GM23248 (cell line): ENCODE results near the gene SMIM23. TPM values are rescaled to one million over a fixed set of nuclear protein-coding genes. Genes with fewer than 3 reads are reported as not detected.

Experiments used
- DNase-seq: peaks from one replicate; pipeline ENCODE4 v3.0.0-alpha.2; 2015
- H2AFZ ChIP-seq: fragments of 200-600 bp; sonication (generic); 2 replicates; pipeline ENCODE4 v1.6.1; 2016; ENCODE audit warnings: antibody characterized with exemption
- H3F3A ChIP-seq: fragments of 200-600 bp; sonication (generic); 2 replicates; pipeline ENCODE4 v1.6.1; 2016; ENCODE audit warnings: mild to moderate bottlenecking, antibody characterized with exemption, mixed run types; ENCODE audit not compliant: insufficient read depth
- H3K27ac ChIP-seq: fragments of 200-600 bp; sonication (generic); 2 replicates; pipeline ENCODE4 v1.5.1; 2016; ENCODE audit warnings: mild to moderate bottlenecking
- H3K27me3 ChIP-seq: fragments of 200-600 bp; sonication (generic); replicated peaks from 2 replicates; pipeline ENCODE4 v1.6.1; 2016; ENCODE audit warnings: mild to moderate bottlenecking; ENCODE audit not compliant: insufficient read depth
- H3K36me3 ChIP-seq: fragments of 200-600 bp; sonication (generic); 2 replicates; pipeline ENCODE4 v1.6.1; 2016; ENCODE audit warnings: low read depth, mild to moderate bottlenecking
- H3K4me1 ChIP-seq: fragments of 200-600 bp; sonication (generic); 2 replicates; pipeline ENCODE4 v1.6.1; 2016; ENCODE audit warnings: mild to moderate bottlenecking; ENCODE audit not compliant: insufficient read depth
- H3K4me2 ChIP-seq: fragments of 200-600 bp; sonication (generic); one replicate; pipeline ENCODE4 v1.6.1; 2016; ENCODE audit warnings: mild to moderate bottlenecking; ENCODE audit not compliant: unreplicated experiment
- H3K4me3 ChIP-seq: fragments of 200-600 bp; sonication (generic); 2 replicates; pipeline ENCODE4 v1.5.1; 2016; ENCODE audit warnings: mild to moderate bottlenecking
- H3K79me2 ChIP-seq: fragments of 200-600 bp; sonication (generic); 2 replicates; pipeline ENCODE4 v1.6.1; 2016; ENCODE audit warnings: mild to moderate bottlenecking; ENCODE audit not compliant: insufficient read depth
- H3K9ac ChIP-seq: fragments of 200-600 bp; sonication (generic); 2 replicates; pipeline ENCODE4 v1.6.1; 2016; ENCODE audit warnings: mild to moderate bottlenecking
- H3K9me2 ChIP-seq: fragments of 200-600 bp; sonication (generic); 2 replicates; pipeline ENCODE4 v1.6.1; 2016; ENCODE audit warnings: mixed run types, mild to moderate bottlenecking, moderate library complexity; ENCODE audit not compliant: insufficient read depth
- H3K9me3 ChIP-seq: fragments of 200-600 bp; sonication (generic); one replicate; pipeline ENCODE4 v1.6.1; 2017; ENCODE audit warnings: low read depth
- H4K20me1 ChIP-seq: fragments of 200-600 bp; sonication (generic); 2 replicates; pipeline ENCODE4 v1.6.0; 2016; ENCODE audit not compliant: insufficient read depth
- EZH2 ChIP-seq: fragments of 200-600 bp; sonication (generic); IDR thresholded peaks from 2 replicates; pipeline ENCODE4 v1.6.1; 2018; ENCODE audit warnings: antibody characterized with exemption, mild to moderate bottlenecking; ENCODE audit not compliant: insufficient read depth, poor library complexity, severe bottlenecking
- EZH2phosphoT487 ChIP-seq: fragments of 200-600 bp; sonication (generic); IDR thresholded peaks from 2 replicates; pipeline ENCODE4 v1.6.1; 2018; ENCODE audit warnings: antibody characterized with exemption, moderate library complexity, mild to moderate bottlenecking, low read depth; ENCODE audit not compliant: insufficient read depth
- WGBS, 2 experiments: methylation state at CpG; one replicate each; pipeline ENCODE4 v1.1.6; 2015 to 2017; ENCODE audit warnings: low lambda C conversion rate in 2 of 2, low coverage in 1 of 2; ENCODE audit errors: missing lambda C conversion rate in 2 of 2; 5-methylcytosine and 5-hydroxymethylcytosine counted together
- in situ Hi-C: fragments of 300-500 bp; cut with MboI; formaldehyde crosslinking; loops from 2 replicates; pipeline ENCODE4 v1.15.0; 2020
- polyA plus RNA-seq: library from polyadenylated mRNA; unstranded; fragments of >200 nt; fragmentation: Nextera tagmentation; extraction: Ambion mirVana; gene quantifications from 2 replicates; pipeline ENCODE4 v1.2.1, GENCODE V29; 2016
- total RNA-seq: library from RNA; depleted of rRNA; stranded (reverse); fragments of >200 nt; shearing (Covaris generic); gene quantifications from 2 replicates; pipeline ENCODE4 v1.2.3, GENCODE V29; 2014

SMIM23 gene
- total and polyA plus RNA-seq, 2 experiments from 2014 or later = not detected

GRCh38 chr5:171801839-171802238 is 16.2 kb downstream of the SMIM23 start:
- no peak for DNase-seq
- no peaks in the 10 kb centered on the region for H3F3A ChIP-seq
- WGBS, 2 experiments = 35 to 56% methylated on average over 1 of the region's 1 CpG

GRCh38 chr5:171805746-171806145 is 20.1 kb downstream of the SMIM23 start:
- H2AFZ ChIP-seq = no peak overlapping the region
- no peak for TF ChIP-seq EZH2phosphoT487
- no peak for TF ChIP-seq EZH2
- H3K9me2 ChIP-seq = no peaks in the 10 kb centered on the region
- peaks cover 26% of the 10 kb centered on the region for H3K27me3 ChIP-seq
- no peak overlapping the region for H3K27ac ChIP-seq
- no peak overlapping the region for H3K4me2 ChIP-seq
- H4K20me1 ChIP-seq = no peaks in the 10 kb centered on the region
- peaks cover 10% of the 10 kb centered on the region; the same call in 1 of the 2 replicates for H3F3A ChIP-seq
- DNase-seq = no peak
- no peaks in the 10 kb centered on the region for H3K36me3 ChIP-seq
- in situ Hi-C loops = no loop called here
- no peak overlapping the region for H3K4me3 ChIP-seq
- no peak overlapping the region for H3K9ac ChIP-seq
- H3K79me2 ChIP-seq = no peaks in the 10 kb centered on the region
- H3K9me3 ChIP-seq = no peaks in the 10 kb centered on the region
- no peaks in the 10 kb centered on the region for H3K4me1 ChIP-seq
- 80 to 91% methylated on average over 4 of the region's 4 CpGs for WGBS, 2 experiments

More at GRCh38 chr5:171801839-171802238, 16.2 kb downstream of the SMIM23 start:
- no peaks in the 10 kb centered on the region for H3K9me2 ChIP-seq
- in situ Hi-C loops = no loop called here
- no peaks in the 10 kb centered on the region for H3K79me2 ChIP-seq
- no peak overlapping the region for H3K4me2 ChIP-seq
- no peaks in the 10 kb centered on the region for H3K4me1 ChIP-seq
- no peak overlapping the region for H3K9ac ChIP-seq
- no peak overlapping the region for H3K27ac ChIP-seq
- H3K27me3 ChIP-seq = peaks cover 26% of the 10 kb centered on the region
- TF ChIP-seq EZH2phosphoT487 = no peak
- no peak for TF ChIP-seq EZH2
- no peak overlapping the region for H2AFZ ChIP-seq
- no peak overlapping the region for H3K4me3 ChIP-seq
- H3K36me3 ChIP-seq = no peaks in the 10 kb centered on the region
- H4K20me1 ChIP-seq = no peaks in the 10 kb centered on the region
- H3K9me3 ChIP-seq = no peaks in the 10 kb centered on the region

GRCh38 chr5:171806976-171807747 is 21.5 kb downstream of the SMIM23 start:
- H3K27me3 ChIP-seq = peaks cover 26% of the 10 kb centered on the region
- no peak overlapping the region for H2AFZ ChIP-seq
- no peaks in the 10 kb centered on the region for H4K20me1 ChIP-seq
- no peaks in the 10 kb centered on the region for H3K9me2 ChIP-seq
- H3F3A ChIP-seq = peaks cover 10% of the 10 kb centered on the region; the same call in 1 of the 2 replicates
- no peaks in the 10 kb centered on the region for H3K4me1 ChIP-seq
- TF ChIP-seq EZH2phosphoT487 (no peak), EZH2 (no peak)
- H3K4me2 ChIP-seq = peak overlapping the region; percentile 0
- 25 to 26% methylated on average over 22 of the region's 22 CpGs for WGBS, 2 experiments
- no peaks in the 10 kb centered on the region for H3K79me2 ChIP-seq
- H3K9ac ChIP-seq = no peak overlapping the region
- H3K9me3 ChIP-seq = no peaks in the 10 kb centered on the region
- no peak overlapping the region for H3K4me3 ChIP-seq
- no peak overlapping the region for H3K27ac ChIP-seq
- H3K36me3 ChIP-seq = no peaks in the 10 kb centered on the region
- DNase-seq = peak; percentile 62
- in situ Hi-C loops = no loop called here

- Histone ChIP-seq H4K20me1 (no peaks in the 10 kb centered on the region), H2AFZ (no peak overlapping the region), H3K27ac (no peak overlapping the region), H3K4me3 (no peak overlapping the region), H3F3A (peaks cover 10% of the 10 kb centered on the region; the same call in 1 of the 2 replicates), H3K27me3 (peaks cover 26% of the 10 kb centered on the region), H3K9ac (no peak overlapping the region), H3K36me3 (no peaks in the 10 kb centered on the region), H3K4me1 (no peaks in the 10 kb centered on the region), H3K9me2 (no peaks in the 10 kb centered on the region), H3K9me3 (no peaks in the 10 kb centered on the region), H3K4me2 (no peak overlapping the region), H3K79me2 (no peaks in the 10 kb centered on the region)
- in situ Hi-C loops = no loop called here
- DNase-seq = no peak
- WGBS, 2 experiments = 56 to 66% methylated on average over 4 of the region's 4 CpGs
- no peak for TF ChIP-seq EZH2
- TF ChIP-seq EZH2phosphoT487 = no peak
Measured at GRCh38 chr5:171808453-171808852, 22.8 kb downstream of the SMIM23 start.
